ENCODE data around the gene MTCL1. TPM values are rescaled to one million over a fixed set of nuclear protein-coding genes. Genes with fewer than 3 reads are reported as not detected.

Gene MTCL1
- 60.8 and 62.0 TPM in 2 replicates for total RNA-seq (2021; fragmentation: NEBNext Ultra II Directional; extraction: Animal tissue kit (Norgen Biotek cat#: 25700))
- 16.6 and 19.8 TPM in 2 replicates for polyA plus RNA-seq (2011; rRNA removed)
- 18.3 TPM for polyA plus RNA-seq (2011; cell fraction: cytosol; rRNA removed)
- polyA plus RNA-seq (2011; cell fraction: nucleus; rRNA removed), result 55.0 TPM
- polyA plus RNA-seq (2012, experiment 1 of 2), result 28.3 to 36.5 TPM (median 32.7 TPM) in 4 replicates
- 8.4 TPM for polyA plus RNA-seq (2012, experiment 2 of 2)
- 18.5 TPM for polyA plus RNA-seq (2013, experiment 1 of 2)
- polyA plus RNA-seq (2013, experiment 2 of 2), result 19.1 TPM
- polyA minus RNA-seq (2011; rRNA and poly(A)+ RNA removed), result 31.5 and 34.8 TPM in 2 replicates
- polyA minus RNA-seq (2011; cell fraction: cytosol; rRNA and poly(A)+ RNA removed), result 29.1 TPM
- polyA minus RNA-seq (2011; cell fraction: nucleus; rRNA and poly(A)+ RNA removed), result 75.2 TPM
- long read RNA-seq, experiment 1, partial matches to known transcripts, result 11 of 19 reads
- long read RNA-seq, experiment 1, other reads (novel, unspliced or antisense), result 5 of 19 reads
- long read RNA-seq, experiment 2, result 0 reads

DNA sequence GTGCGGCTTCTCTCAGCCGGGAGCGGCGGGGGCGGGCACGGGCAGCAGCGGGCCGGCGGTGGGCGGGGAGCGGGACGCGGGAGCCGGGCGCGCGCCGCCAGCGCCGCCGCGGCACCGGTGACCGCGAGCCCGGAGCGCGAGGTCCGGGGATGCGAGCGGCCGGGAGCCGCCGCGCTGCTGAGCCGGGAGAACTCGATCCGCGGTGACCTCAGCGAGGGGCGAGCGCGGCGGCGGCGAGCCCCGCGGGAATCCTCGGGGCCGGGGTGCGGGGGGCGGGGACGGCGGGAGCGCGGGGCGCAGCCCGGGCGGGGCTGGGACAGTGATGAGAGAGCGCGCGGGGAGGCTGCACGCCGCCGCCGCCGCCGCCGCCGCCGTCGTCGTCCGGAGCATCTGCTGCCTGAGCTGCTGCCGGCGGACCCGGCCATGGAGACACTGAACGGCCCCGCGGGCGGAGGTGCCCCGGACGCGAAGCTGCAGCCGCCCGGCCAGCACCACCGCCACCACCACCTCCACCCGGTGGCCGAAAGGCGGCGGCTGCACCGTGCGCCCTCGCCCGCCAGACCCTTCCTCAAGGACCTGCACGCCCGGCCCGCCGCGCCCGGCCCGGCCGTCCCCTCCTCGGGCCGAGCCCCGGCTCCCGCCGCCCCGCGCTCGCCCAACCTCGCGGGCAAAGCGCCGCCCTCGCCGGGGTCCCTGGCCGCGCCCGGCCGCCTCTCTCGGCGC lies at the start of gene MTCL1:
Gene MTCL1 (plus strand): TSS at position 319 of the 723 bp plus-strand sequence. CDS start 105 bp downstream, at position 424.
- Histone ChIP-seq H3K27me3 (replicated peaks in 1 of 4; ENCODE audit: control insufficient read depth in 3 of 4, extremely low read depth in 1 of 4, insufficient read depth in 3 of 4, low read length in 3 of 4) (peaks cover 0 to 7% (median 5%) of the 10 kb centered on the region in 4 experiments; a peak in 5 of 7 replicates), H4K91ac (replicated peaks; ENCODE audit: insufficient read length, low read length) (peak within 1 kb of the TSS; percentile 46), H3K79me2 (ENCODE audit: control insufficient read depth in 1 of 2, insufficient read depth in 2 of 2, low read length in 2 of 2) (peaks cover 3 to 29% of the 10 kb centered on the region in 2 experiments; a peak in 3 of 4 replicates), H4K5ac (ENCODE audit: insufficient read length, low read depth, low read length) (peak within 1 kb of the TSS; percentile 89), H2AK5ac (ENCODE audit: low read depth, low read length) (no peak within 1 kb of the TSS), H3K4me3 (ENCODE audit: extremely low read depth in 1 of 4, insufficient read depth in 2 of 4, low read depth in 3 of 4, low read length in 4 of 4) (peak within 1 kb of the TSS; percentile 59 to 72 (median 70)), H3K79me1 (ENCODE audit: low read depth, low read length) (peaks cover 2% of the 10 kb centered on the region; the same call in 1 of the 2 replicates), H3K36me3 (ENCODE audit: control insufficient read depth in 2 of 4, insufficient read depth in 4 of 4, low read length in 3 of 4) (no peaks in the 10 kb centered on the region; a peak in 1 of 8 replicates), H2AFZ (ENCODE audit: low read length) (peak within 1 kb of the TSS; percentile 66; the same call in 1 of the 2 replicates), H3K9me3 (ENCODE audit: insufficient read depth in 2 of 2, low read depth in 1 of 2, low read length in 1 of 2) (no peaks in the 10 kb centered on the region), H3K23me2 (ENCODE audit: low read depth, low read length) (peaks cover 9% of the 10 kb centered on the region), H2BK5ac (ENCODE audit: low read depth, low read length) (0 out of 2 replicates have a peak within 1 kb of the TSS, but pooled peaks have one; percentile 8), H3K4ac (replicated peaks; ENCODE audit: insufficient read length, low read depth, low read length) (no peak within 1 kb of the TSS), H3K4me1 (replicated peaks in 1 of 4; ENCODE audit: control insufficient read depth in 3 of 4, insufficient read depth in 4 of 4, low read length in 3 of 4) (peaks cover 13 to 23% (median 19%) of the 10 kb centered on the region in 4 experiments), H3K56ac (replicated peaks; ENCODE audit: insufficient read length, low read depth, low read length) (no peak within 1 kb of the TSS), H3K9ac (replicated peaks in 1 of 4; ENCODE audit: extremely low read depth in 1 of 4, low read depth in 3 of 4, low read length in 3 of 4) (peak within 1 kb of the TSS; percentile 38 to 79 (median 45); a peak in 5 of 7 replicates), H4K20me1 (replicated peaks in 1 of 2; ENCODE audit: control insufficient read depth in 1 of 2, insufficient read depth in 2 of 2, low read length in 2 of 2) (no peaks in the 10 kb centered on the region), H4K8ac (ENCODE audit: extremely low read depth, insufficient read depth, low read length) (peak within 1 kb of the TSS; percentile 84), H3K18ac (ENCODE audit: extremely low read depth, low read length) (peak within 1 kb of the TSS; percentile 97), H2BK15ac (ENCODE audit: low read length) (no peak within 1 kb of the TSS), H2BK12ac (ENCODE audit: low read depth, low read length) (0 out of 2 replicates have a peak within 1 kb of the TSS, but pooled peaks have one; percentile 80), H3K27ac (ENCODE audit: low read depth, low read length) (no peak within 1 kb of the TSS), H3K23ac (ENCODE audit: insufficient read length) (no peak within 1 kb of the TSS), H3K14ac (ENCODE audit: insufficient read length) (no peak within 1 kb of the TSS), H2BK20ac (ENCODE audit: low read length) (no peak within 1 kb of the TSS), H2BK120ac (replicated peaks; ENCODE audit: low read depth, low read length) (no peak within 1 kb of the TSS), H3K4me2 (ENCODE audit: insufficient read depth in 1 of 2, low read depth in 2 of 2, low read length in 2 of 2) (peak within 1 kb of the TSS; percentile 81 to 94)
- DNase-seq (ENCODE audit: low read depth in 1 of 2, low spot score in 2 of 2) (peak in 1 of 2 experiments; percentile 70), FAIRE-seq (no peak)
- no CpG with 5 or more reads among the region's 123 CpGs for WGBS, 2 experiments (ENCODE audit: extremely low coverage in 1 of 2, insufficient coverage in 1 of 2, insufficient read length in 1 of 2, insufficient replicate concordance in 2 of 2, low coverage in 1 of 2, low lambda C conversion rate in 2 of 2, missing lambda C conversion rate in 1 of 2)
- ChIA-PET POLR2A (ENCODE audit: partially characterized antibody) (interaction anchor here (1.0 to 1.1 kb wide), 2 partner anchors 8 to 12 kb away, joined by 3 read pairs; no protein-coding TSS in a partner anchor), CTCF (ENCODE audit: partially characterized antibody) (interaction anchor here (1.2 to 2.8 kb wide), 3 partner anchors 50 to 278 kb away, joined by 4 to 11 read pairs (median 4); no protein-coding TSS in a partner anchor)
- TF ChIP-seq, protein P1, sequence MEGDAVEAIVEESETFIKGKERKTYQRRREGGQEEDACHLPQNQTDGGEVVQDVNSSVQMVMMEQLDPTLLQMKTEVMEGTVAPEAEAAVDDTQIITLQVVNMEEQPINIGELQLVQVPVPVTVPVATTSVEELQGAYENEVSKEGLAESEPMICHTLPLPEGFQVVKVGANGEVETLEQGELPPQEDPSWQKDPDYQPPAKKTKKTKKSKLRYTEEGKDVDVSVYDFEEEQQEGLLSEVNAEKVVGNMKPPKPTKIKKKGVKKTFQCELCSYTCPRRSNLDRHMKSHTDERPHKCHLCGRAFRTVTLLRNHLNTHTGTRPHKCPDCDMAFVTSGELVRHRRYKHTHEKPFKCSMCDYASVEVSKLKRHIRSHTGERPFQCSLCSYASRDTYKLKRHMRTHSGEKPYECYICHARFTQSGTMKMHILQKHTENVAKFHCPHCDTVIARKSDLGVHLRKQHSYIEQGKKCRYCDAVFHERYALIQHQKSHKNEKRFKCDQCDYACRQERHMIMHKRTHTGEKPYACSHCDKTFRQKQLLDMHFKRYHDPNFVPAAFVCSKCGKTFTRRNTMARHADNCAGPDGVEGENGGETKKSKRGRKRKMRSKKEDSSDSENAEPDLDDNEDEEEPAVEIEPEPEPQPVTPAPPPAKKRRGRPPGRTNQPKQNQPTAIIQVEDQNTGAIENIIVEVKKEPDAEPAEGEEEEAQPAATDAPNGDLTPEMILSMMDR (IDR thresholded peaks at IDR 0.05; ENCODE audit: control extremely low read depth in 1 of 3, insufficient read depth in 1 of 3, low read depth in 1 of 3, low read length in 3 of 3), result no peak
- TF ChIP-seq KDM4A (IDR thresholded peaks at IDR 0.05; ENCODE audit: low read depth, low read length, severe bottlenecking) (peak; percentile 35), TAF1 (IDR thresholded peaks at IDR 0.05; ENCODE audit: low read depth, low read length) (0 out of 2 replicates have a peak, but pooled peaks have one; percentile 19), CHD2 (IDR thresholded peaks at IDR 0.05; ENCODE audit: low read length) (no peak), JUND (IDR thresholded peaks at IDR 0.05; ENCODE audit: low read length) (no peak), EGR1 (IDR thresholded peaks at IDR 0.05; ENCODE audit: borderline replicate concordance, low read depth, low read length) (no peak)
